K562 (cell line): ENCODE measurements around the gene INTS4. TPM values are rescaled to one million over a fixed set of nuclear protein-coding genes. Genes with fewer than 3 reads are reported as not detected.

Source experiments
- ATAC-seq: fragments of 200-7000 bp; cut with Tn5 transposase; 3 replicates; pipeline ENCODE4 v1.9.1; 2020; ENCODE audit warnings: moderate library complexity
- BruUV-seq: library from RNA; stranded (reverse); fragments of 400-500 nt; replicated peaks from 2 replicates; lab custom pipeline; 2021; lab: Mats Ljungman, UMichigan
- CTCF ChIA-PET: fragments of 300-600 bp; formaldehyde crosslinking; extraction: SDS; loops from one replicate; lab custom pipeline; 2021; ENCODE audit warnings: low intra/inter-chr PET ratio; lab: Yijun Ruan, JAX
- POLR2A ChIA-PET: fragments of 300-600, 350-650 bp; sonication (Branson Sonifier 250); formaldehyde crosslinking; extraction: SDS; loops from one replicate; lab custom pipeline; 2021; ENCODE audit warnings: antibody characterized with exemption, inconsistent platforms; lab: Yijun Ruan, JAX
- DNase-seq, 4 experiments: peaks; one replicate each; pipeline versions ENCODE4 v3.0.0 to v3.0.0-alpha.2; 2011 to 2018; ENCODE audit warnings: low spot score in 3 of 4, mixed read lengths in 3 of 4; ENCODE audit errors: extremely low read depth in 1 of 4
- FAIRE-seq: peaks from 2 replicates; lab custom pipeline; 2011; peaks lifted over from hg19 to GRCh38; lab: Jason Lieb, UNC
- H2AFZ ChIP-seq: 2 replicates; pipeline ENCODE4 v1.6.0; 2011; ENCODE audit warnings: low read depth, low read length, control low read depth, inconsistent platforms
- H3K27ac ChIP-seq: fragments of 200-600 bp; 3 replicates; pipeline ENCODE4 v1.8.0; 2011; ENCODE audit warnings: low read depth, mild to moderate bottlenecking, control low read depth, inconsistent platforms, low read length, moderate library complexity, mixed read lengths; ENCODE audit errors: extremely low read depth
- H3K27me3 ChIP-seq, 2 experiments: fragments of 300-600 bp in 1 of 2; 2 replicates in 1 of 2; 3 replicates in 1 of 2; pipeline versions ENCODE4 v1.6.0 to v1.8.0; 2011; ENCODE audit warnings: inconsistent platforms in 2 of 2, low read length in 2 of 2, mild to moderate bottlenecking in 1 of 2, mixed read lengths in 1 of 2, moderate library complexity in 1 of 2; ENCODE audit not compliant: control insufficient read depth in 2 of 2, insufficient read depth in 2 of 2
- H3K36me3 ChIP-seq: fragments of 300-600 bp; 3 replicates; pipeline ENCODE4 v1.8.0; 2011; ENCODE audit warnings: mild to moderate bottlenecking, low read length, inconsistent platforms; ENCODE audit not compliant: control insufficient read depth, insufficient read depth
- H3K4me1 ChIP-seq, 2 experiments: fragments of 200-600 bp in 1 of 2; replicated peaks in 1 of 2; 2 replicates in 1 of 2; 3 replicates in 1 of 2; pipeline versions ENCODE4 v1.5.1 to v1.8.0; 2011; ENCODE audit warnings: inconsistent platforms in 2 of 2, low read length in 2 of 2, mild to moderate bottlenecking in 1 of 2, mixed read lengths in 1 of 2, moderate library complexity in 1 of 2; ENCODE audit not compliant: control insufficient read depth in 2 of 2, insufficient read depth in 2 of 2
- H3K4me2 ChIP-seq: 2 replicates; pipeline ENCODE4 v1.6.1; 2011; ENCODE audit warnings: low read length, control low read depth, inconsistent platforms, mixed read lengths; ENCODE audit not compliant: insufficient read depth
- H3K4me3 ChIP-seq: fragments of 200-600 bp; sonication (generic), shearing (Covaris generic); 2 replicates; pipeline ENCODE4 v1.5.1; 2016; ENCODE audit warnings: control low read depth, inconsistent platforms
- H3K79me2 ChIP-seq: fragments of 200-600 bp; 3 replicates; pipeline ENCODE4 v1.8.0; 2011; ENCODE audit warnings: low read length, inconsistent platforms; ENCODE audit not compliant: control insufficient read depth, insufficient read depth
- H3K9ac ChIP-seq, 2 experiments: 2 replicates each; pipeline versions ENCODE4 v1.6.0 to v1.6.1; 2011; ENCODE audit warnings: low read depth in 2 of 2, low read length in 2 of 2, control low read depth in 1 of 2, inconsistent platforms in 1 of 2, mild to moderate bottlenecking in 1 of 2, mixed read lengths in 1 of 2; ENCODE audit not compliant: insufficient read depth in 1 of 2
- H3K9me1 ChIP-seq: one replicate; pipeline ENCODE4 v1.6.0; 2011; ENCODE audit warnings: inconsistent platforms, mild to moderate bottlenecking, low read length, moderate library complexity; ENCODE audit not compliant: control insufficient read depth, insufficient read depth
- H3K9me3 ChIP-seq: replicated peaks from 2 replicates; pipeline ENCODE4 v1.5.1; 2011; ENCODE audit warnings: low read depth, low read length, inconsistent platforms; ENCODE audit not compliant: control insufficient read depth, insufficient read depth
- H4K20me1 ChIP-seq: replicated peaks from 2 replicates; pipeline ENCODE4 v1.6.1; 2011; ENCODE audit warnings: low read length, inconsistent platforms, mixed read lengths; ENCODE audit not compliant: control insufficient read depth, insufficient read depth
- CEBPG ChIP-seq, 3 experiments: fragments of 200-800 bp in 1 of 3; sonication (Bioruptor generic) in 1 of 3; sonication (generic) in 1 of 3; formaldehyde crosslinking in 1 of 3; IDR thresholded peaks in 2 of 3; conservative IDR thresholded peaks in 1 of 3; 2 replicates each; pipeline versions ENCODE4 v1.6.1 to v1.8.0; 2016 to 2022; ENCODE audit warnings: missing compliant biosample characterization in 2 of 3, missing genetic modification characterization in 2 of 3, mild to moderate bottlenecking in 1 of 3, missing genetic modification reagents in 1 of 3
- DPF2 ChIP-seq: fragments of 450-650 bp; IDR thresholded peaks from 2 replicates; pipeline ENCODE4 v1.6.1; 2016
- IRF9 ChIP-seq: fragments of 450-650 bp; IDR thresholded peaks from 2 replicates; pipeline ENCODE4 v1.6.1; 2016; ENCODE audit warnings: missing biosample characterization, missing genetic modification characterization
- JUND ChIP-seq, 2 experiments: IDR thresholded peaks; 2 replicates in 1 of 2; 3 replicates in 1 of 2; pipeline ENCODE4 v1.6.1; 2011; ENCODE audit warnings: borderline replicate concordance in 2 of 2, low read depth in 2 of 2, low read length in 2 of 2, improper control_type of control experiment in 1 of 2, missing biosample characterization in 1 of 2, missing genetic modification characterization in 1 of 2, missing genetic modification reagents in 1 of 2
- RBFOX2 ChIP-seq: fragments of 200-400 bp; formaldehyde crosslinking; IDR thresholded peaks from 2 replicates; pipeline ENCODE4 v1.6.1; 2017; ENCODE audit warnings: low read depth, mild to moderate bottlenecking, low read length, moderate library complexity
- ZNF184 ChIP-seq: sonication (generic); formaldehyde crosslinking; IDR thresholded peaks from 2 replicates; pipeline ENCODE4 v1.5.0; 2020; ENCODE audit warnings: missing genetic modification reagents
- ZNF76 ChIP-seq: fragments of 250-450 bp; sonication (Bioruptor Pico); IDR thresholded peaks from 2 replicates; pipeline ENCODE4 v1.4.0; 2020; ENCODE audit warnings: mild to moderate bottlenecking, moderate library complexity, borderline replicate concordance
- WGBS: fragments of 100-300 bp; shearing (Covaris generic); methylation state at CpG from one replicate; pipeline ENCODE4 v1.1.6; 2016; ENCODE audit warnings: low coverage, mixed read lengths; ENCODE audit not compliant: insufficient coverage; ENCODE audit errors: missing lambda C conversion rate; 5-methylcytosine and 5-hydroxymethylcytosine counted together
- in situ Hi-C: fragments of 300-500 bp; cut with MboI; formaldehyde crosslinking; loops from 4 replicates; pipeline ENCODE4 v1.15.0; 2018; ENCODE audit warnings: inconsistent platforms, mixed read lengths
- intact Hi-C: fragments of 100-400 bp; cut with micrococcal nuclease; formaldehyde crosslinking; loops from 2 replicates; pipeline ENCODE4 v1.14.2; 2022
- polyA plus RNA-seq, 8 experiments: library from polyadenylated mRNA; depleted of rRNA in 4 of 8; stranded (reverse) in 5 of 8; unstranded in 3 of 8; fragments of >200 nt; fragmentation: Nextera tagmentation in 2 of 8; fragmentation: Illumina TruSeq in 1 of 8; extraction: Ambion mirVana in 2 of 8; extraction: Trizol in 1 of 8; gene quantifications; 2 replicates each; pipeline versions ENCODE4 v1.2.1 to v1.2.3, GENCODE V29; 2011 to 2014; ENCODE audit warnings: inconsistent platforms in 1 of 8, missing spikeins in 1 of 8
- total RNA-seq, 7 experiments: library from RNA; depleted of rRNA in 6 of 7; stranded (reverse); fragments of >200 nt in 6 of 7; fragmentation: Illumina TruSeq in 2 of 7; extraction: Trizol in 2 of 7; gene quantifications; 2 replicates each; pipeline versions ENCODE4 v1.2.1 to v1.2.3, GENCODE V29; 2011 to 2021; ENCODE audit warnings: low replicate concordance in 1 of 7
- TF ChIP-seq, protein P1 (sequence below): fragments of 450-650 bp; IDR thresholded peaks from 2 replicates; pipeline ENCODE4 v1.6.1; 2018; ENCODE audit not compliant: partially characterized antibody
- TF ChIP-seq, protein P2 (sequence below), 2 experiments: fragments of 450-650 bp in 1 of 2; sonication (generic) in 1 of 2; formaldehyde crosslinking in 1 of 2; IDR thresholded peaks in 1 of 2; conservative IDR thresholded peaks in 1 of 2; 2 replicates each; pipeline versions ENCODE4 v1.6.1 to v1.8.1; 2016 to 2023; ENCODE audit warnings: mild to moderate bottlenecking in 2 of 2, moderate library complexity in 2 of 2, inconsistent platforms in 1 of 2, missing genetic modification reagents in 1 of 2

The INTS4 gene
- total and polyA plus RNA-seq, 9 of the 15 experiments (the other 6 are each of a cell fraction or from before 2014, with no cell fraction given) = 28.4 to 53.4 (median 44.5) TPM

DNA sequence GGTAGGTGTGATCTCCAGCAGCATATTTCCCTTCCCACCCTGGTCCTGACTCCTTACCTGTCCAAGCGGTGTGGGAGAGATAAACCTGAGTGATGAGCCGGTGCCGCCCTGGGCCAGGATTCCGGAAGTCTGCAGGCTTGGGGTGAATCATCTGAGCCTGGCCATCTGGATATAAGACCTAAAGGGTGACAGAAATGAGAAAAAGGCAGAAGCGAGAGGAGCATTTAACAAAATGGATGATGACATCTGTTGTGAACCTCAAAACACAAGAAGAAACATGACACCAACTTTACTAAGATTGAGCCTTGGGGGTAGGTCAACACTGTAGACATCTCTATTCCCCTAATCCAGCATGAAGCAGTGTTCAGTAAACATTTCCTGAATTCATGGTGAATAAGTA is 110.7 kb downstream of the INTS4 start:
- no TSS peak for BruUV-seq
- Histone ChIP-seq H4K20me1 (no peaks in the 10 kb centered on the region; the same call in 1 of the 2 replicates), H3K4me3 (no peak overlapping the region), H3K79me2 (no peaks in the 10 kb centered on the region), H2AFZ (no peak overlapping the region), H3K9me1 (no peaks in the 10 kb centered on the region), H3K27me3 (no peaks in the 10 kb centered on the region), H3K27ac (no peak overlapping the region), H3K36me3 (peaks cover 45% of the 10 kb centered on the region; the same call in 2 of the 3 replicates), H3K4me2 (no peak overlapping the region; the same call in 1 of the 2 replicates), H3K4me1 (peaks cover 0 to 3% of the 10 kb centered on the region in 2 experiments; a peak in 2 of 5 replicates), H3K9me3 (no peaks in the 10 kb centered on the region), H3K9ac (no peak overlapping the region)
- 55% methylated on average over 5 of the region's 5 CpGs for WGBS
- intact Hi-C loops = no loop called here
- ATAC-seq = peak; percentile 47; the same call in 2 of the 3 replicates
- in situ Hi-C loops = no loop called here
- ChIA-PET CTCF (no interaction called here), POLR2A (no interaction called here)
- TF ChIP-seq, protein P1, sequence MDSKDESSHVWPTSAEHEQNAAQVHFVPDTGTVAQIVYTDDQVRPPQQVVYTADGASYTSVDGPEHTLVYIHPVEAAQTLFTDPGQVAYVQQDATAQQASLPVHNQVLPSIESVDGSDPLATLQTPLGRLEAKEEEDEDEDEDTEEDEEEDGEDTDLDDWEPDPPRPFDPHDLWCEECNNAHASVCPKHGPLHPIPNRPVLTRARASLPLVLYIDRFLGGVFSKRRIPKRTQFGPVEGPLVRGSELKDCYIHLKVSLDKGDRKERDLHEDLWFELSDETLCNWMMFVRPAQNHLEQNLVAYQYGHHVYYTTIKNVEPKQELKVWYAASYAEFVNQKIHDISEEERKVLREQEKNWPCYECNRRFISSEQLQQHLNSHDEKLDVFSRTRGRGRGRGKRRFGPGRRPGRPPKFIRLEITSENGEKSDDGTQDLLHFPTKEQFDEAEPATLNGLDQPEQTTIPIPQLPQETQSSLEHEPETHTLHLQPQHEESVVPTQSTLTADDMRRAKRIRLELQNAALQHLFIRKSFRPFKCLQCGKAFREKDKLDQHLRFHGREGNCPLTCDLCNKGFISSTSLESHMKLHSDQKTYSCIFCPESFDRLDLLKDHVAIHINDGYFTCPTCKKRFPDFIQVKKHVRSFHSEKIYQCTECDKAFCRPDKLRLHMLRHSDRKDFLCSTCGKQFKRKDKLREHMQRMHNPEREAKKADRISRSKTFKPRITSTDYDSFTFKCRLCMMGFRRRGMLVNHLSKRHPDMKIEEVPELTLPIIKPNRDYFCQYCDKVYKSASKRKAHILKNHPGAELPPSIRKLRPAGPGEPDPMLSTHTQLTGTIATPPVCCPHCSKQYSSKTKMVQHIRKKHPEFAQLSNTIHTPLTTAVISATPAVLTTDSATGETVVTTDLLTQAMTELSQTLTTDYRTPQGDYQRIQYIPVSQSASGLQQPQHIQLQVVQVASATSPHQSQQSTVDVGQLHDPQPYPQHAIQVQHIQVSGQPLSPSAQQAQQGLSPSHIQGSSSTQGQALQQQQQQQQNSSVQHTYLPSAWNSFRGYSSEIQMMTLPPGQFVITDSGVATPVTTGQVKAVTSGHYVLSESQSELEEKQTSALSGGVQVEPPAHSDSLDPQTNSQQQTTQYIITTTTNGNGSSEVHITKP = peak; percentile 34
- no peak for TF ChIP-seq ZNF184 (CRISPR knock-in tag)
- TF ChIP-seq RBFOX2 = no peak
- no peak for TF ChIP-seq JUND (IDR thresholded peaks at IDR 0.05; ENCODE audit: borderline replicate concordance, low read depth, low read length)
- TF ChIP-seq JUND (tag; IDR thresholded peaks at IDR 0.05; ENCODE audit: borderline replicate concordance, low read depth, low read length) = 0 out of 3 replicates have a peak, but pooled peaks have one; percentile 12
- no peak for TF ChIP-seq ZNF76
- no peak for TF ChIP-seq IRF9 (tag)
- TF ChIP-seq, protein P2, sequence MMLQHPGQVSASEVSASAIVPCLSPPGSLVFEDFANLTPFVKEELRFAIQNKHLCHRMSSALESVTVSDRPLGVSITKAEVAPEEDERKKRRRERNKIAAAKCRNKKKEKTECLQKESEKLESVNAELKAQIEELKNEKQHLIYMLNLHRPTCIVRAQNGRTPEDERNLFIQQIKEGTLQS (IDR thresholded peaks at IDR 0.05) = peak; percentile 41; the same call in 1 of the 2 replicates
- TF ChIP-seq, protein P2 (CRISPR knock-in tag; conservative IDR thresholded peaks at IDR 0.05) = no peak
- TF ChIP-seq DPF2 = 0 out of 2 replicates have a peak, but pooled peaks have one; percentile 2
- TF ChIP-seq CEBPG (CRISPR knock-in tag; IDR thresholded peaks at IDR 0.05) = no peak
- peak in 1 of 2 experiments; percentile 64; a peak in 2 of 4 replicates for TF ChIP-seq CEBPG (tag; conservative IDR thresholded peaks at IDR 0.05 in 1 of 2, IDR thresholded peaks at IDR 0.05 in 1 of 2)
- peak in 1 of 4 experiments; percentile 20 for DNase-seq
- FAIRE-seq = no peak
